CMK (cell line): ENCODE data around the gene SH3RF3.

Experiments
- DNase-seq: peaks from one replicate; pipeline ENCODE4 v3.0.0-alpha.2; 2010; ENCODE audit warnings: low read depth

Gene SH3RF3

DNA sequence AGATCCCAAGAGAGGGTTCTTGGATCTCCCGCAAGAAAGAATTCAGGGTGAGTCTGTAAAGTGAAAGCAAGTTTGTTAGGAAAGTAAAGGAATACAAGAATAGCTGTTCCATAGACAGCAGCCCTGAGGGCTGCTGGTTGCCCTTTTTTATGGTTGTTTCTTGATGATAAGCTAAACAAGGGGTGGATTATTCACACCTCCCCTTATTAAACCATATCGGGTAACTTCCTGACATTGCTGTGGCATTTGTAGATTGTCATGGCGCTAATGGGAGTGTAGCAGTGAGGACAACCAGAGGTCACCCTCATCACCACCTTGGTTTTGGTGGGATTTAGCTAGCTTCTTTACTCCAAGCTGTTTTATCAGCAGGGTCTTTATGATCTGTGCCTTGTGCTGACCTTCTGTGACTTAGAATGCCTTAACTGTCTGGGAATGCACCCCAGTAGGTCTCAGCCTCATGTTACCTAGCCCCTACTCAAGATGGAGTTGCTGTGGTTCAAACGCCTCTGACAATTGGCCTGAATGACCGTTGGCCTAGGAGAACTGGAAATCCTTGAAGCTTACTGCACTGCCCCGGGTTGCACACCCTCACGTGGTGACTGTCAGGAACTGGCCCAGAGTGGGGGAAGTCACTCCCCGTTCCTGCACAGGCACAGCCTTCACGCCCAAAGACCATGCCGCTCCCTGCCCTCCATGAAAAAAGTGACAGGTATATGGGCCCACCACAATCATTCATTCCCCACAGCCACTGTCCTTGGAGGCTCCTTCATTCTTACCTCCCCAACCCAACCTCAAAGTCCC, 347.8 kb downstream of the SH3RF3 start:
- no peak for DNase-seq

DNA sequence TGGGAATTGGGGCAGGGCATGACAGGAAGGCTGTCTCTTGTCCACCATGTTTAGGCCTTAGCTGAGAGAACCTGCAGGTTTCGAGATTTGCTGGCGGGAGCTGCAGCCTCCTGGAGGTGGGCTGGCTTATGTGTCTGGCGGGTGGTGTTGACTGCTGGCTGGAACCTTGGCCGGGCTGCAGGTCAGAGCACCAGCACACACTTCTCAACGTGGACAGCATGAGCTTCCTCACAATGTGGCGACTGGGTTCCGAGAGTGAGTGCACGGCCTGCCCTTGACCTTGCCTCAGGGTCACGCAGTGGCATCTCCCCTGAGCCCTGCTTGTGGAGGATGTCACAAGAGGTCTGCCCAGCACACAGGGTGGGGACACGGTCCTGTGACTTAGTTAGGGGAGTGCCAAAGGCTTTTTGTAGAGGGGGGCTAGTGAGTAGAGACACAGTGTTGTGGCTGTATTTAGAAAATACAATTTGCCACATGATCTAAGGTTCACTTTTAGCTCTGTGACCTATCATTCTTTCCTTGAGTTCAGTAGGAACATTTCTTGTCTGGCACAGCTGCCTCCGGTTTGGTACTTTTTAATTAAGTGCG, 350.0 kb downstream of the SH3RF3 start:
- no peak for DNase-seq

GRCh38 chr2:109479804-109480203, 350.8 kb downstream of the SH3RF3 start:
- no peak for DNase-seq

GRCh38 chr2:109480486-109481195, 351.6 kb downstream of the SH3RF3 start:
- DNase-seq, result no peak

DNA sequence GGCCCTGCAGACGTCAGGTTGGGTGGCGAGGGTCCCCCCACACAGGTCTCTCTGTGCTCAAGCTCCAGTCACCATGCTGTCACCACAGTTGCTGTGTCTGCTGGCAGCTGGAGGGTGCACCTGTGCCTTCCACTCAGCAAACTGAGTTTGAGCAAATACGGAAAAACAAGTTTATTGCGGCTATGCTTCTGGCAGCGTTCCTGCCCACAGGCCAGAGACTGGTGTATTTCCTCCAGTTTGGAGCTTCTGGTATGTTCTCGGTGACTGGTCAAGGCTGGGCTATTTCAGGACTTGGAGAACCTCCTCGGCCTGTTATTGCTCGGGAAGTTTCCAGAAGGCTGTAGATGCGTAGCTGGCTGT, 352.2 kb downstream of the SH3RF3 start:
- DNase-seq, result no peak

DNA sequence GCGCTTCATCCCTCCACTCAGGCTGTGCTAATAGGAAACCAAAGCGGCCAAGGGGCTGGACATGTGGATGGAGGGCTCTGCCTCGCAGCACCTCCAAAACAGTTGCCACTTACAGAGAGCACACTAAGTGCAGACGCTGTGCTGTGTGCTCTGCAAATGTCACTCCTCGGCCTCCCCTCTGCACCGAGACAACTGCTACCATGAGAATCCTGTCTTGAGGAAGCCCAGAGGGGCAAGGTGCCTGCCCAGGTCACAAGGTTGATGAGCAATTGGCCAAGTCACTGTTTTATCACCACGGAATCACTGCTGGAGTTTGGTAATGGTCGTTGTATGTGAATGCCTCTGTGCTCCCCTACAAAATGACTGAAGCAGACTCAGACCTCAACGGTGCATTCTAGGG, 352.6 kb downstream of the SH3RF3 start:
- DNase-seq, result no peak

- peak; percentile 40 for DNase-seq
Measured at GRCh38 chr2:109482361-109482861, 353.4 kb downstream of the SH3RF3 start.

GRCh38 chr2:109486711-109487535, 357.9 kb downstream of the SH3RF3 start:
- DNase-seq, result no peak

DNA sequence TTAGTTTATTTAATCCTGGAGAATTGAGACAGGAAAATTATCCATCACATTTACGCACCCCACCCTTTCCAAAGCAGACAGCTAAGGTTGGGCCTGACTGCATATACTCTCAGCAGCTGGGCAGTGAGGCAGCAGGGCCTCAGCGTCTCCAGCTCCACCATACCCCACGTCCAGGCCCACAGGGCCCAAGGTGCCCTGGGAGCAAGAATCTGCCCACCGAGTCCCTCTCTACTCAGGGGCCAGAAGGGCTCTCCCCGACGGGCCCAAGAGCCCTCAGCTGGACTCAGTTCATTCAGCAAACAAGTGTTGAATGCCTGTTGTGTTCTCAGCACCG, 358.5 kb downstream of the SH3RF3 start:
- no peak for DNase-seq

DNA sequence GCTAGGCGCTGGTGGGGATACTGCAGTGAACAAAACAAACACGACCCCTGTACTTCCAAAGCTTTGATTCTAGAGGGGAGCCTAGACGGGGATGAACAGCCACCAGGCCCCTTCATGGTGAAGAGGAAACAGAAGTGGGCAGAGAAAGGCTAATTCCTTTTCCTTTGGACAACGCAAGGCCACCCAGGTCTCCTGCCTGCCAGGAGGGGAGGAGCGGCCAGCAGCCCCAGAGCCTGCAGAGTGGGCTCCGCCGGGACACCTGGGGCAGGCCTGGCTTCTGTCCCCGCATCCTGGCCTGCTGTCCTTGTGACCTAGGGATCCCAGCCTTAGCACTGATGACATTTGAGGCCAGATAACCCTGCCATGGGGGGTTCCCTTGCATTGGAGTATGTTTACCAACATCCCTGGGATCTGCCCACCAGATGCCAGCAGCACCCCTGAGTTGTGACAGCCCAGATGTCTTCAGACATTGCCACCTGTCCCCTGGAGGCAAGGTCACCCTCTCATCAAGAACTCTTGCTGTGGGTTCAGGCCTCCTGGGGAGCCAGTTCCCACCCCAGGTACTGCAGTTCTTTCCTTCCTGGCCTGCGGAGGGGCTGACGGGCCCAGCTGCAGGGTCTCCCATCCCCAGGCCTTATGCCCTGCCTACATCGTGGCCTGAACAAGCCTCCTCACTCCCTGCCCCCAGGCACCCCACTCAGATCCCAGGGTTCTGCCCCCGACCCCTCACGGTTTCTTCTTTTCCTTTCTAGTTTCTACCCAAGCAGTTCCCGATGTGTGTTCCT, 359.1 kb downstream of the SH3RF3 start:
- no peak for DNase-seq

- no peak for DNase-seq
Measured at GRCh38 chr2:109489296-109489695, 360.3 kb downstream of the SH3RF3 start.

GRCh38 chr2:109493176-109493935, 364.4 kb downstream of the SH3RF3 start:
- DNase-seq, result no peak

GRCh38 chr2:109494351-109494750, 365.3 kb downstream of the SH3RF3 start:
- no peak for DNase-seq

DNA sequence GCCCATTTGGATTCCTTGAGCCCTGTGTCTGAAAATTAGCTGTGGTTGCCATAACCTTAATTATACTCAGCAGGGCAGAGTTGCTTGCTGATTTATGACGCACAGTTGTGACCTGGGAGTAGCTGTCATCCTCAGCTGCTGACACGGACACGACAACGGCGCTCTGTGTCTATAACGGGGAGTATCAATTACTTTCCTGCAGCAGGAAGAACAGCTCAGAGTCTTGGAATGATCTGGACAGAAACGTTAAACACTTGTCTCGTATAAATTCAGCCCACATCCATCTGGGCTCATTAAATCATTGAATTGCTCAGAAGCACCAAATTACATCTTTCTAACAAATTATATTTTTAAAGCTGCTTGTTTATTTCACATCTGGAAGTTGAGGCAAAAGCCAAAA, 368.5 kb downstream of the SH3RF3 start:
- no peak for DNase-seq

- no peak for DNase-seq
Measured at GRCh38 chr2:109497911-109498870, 369.2 kb downstream of the SH3RF3 start.

DNA sequence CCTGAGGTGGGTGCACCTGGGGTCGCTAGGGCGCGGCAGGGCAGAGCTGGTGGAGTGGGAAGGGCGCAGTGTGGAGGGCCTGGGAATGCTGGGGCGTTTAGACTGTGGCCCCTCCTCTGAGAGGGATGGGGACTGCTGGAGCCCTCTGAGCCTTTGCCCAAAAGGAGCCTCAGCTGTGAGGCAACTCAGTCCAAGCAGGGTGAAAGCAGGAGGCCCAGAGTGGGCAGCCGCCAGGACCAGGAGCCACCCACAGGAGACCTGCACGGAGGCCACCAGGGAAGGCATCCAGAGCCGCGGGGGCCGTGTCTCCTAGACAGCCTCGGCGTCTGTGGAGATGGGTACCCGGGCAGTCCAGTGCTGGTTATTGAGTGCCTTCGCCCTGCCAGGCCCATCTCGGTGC, 369.9 kb downstream of the SH3RF3 start:
- DNase-seq, result no peak

DNA sequence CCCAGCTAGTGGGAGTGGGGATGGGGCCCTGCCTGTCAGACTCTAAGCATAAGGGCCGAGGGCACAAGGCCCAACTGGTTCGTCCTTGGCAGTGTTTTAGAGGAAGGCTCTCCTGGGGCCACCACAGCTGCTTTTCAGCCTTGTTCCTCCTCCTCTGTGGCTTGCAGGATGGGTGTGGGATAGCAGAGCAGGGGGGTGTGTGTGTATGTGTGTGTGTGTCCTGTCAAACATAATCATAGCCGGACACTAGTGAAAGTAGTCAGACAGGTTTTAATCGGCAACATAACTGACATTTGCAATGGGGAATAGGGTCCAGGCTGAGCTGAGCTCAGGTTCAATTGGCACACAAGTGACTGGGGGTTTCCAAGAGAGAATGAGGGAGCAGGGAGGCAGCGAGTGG, 370.6 kb downstream of the SH3RF3 start:
- DNase-seq, result no peak

DNA sequence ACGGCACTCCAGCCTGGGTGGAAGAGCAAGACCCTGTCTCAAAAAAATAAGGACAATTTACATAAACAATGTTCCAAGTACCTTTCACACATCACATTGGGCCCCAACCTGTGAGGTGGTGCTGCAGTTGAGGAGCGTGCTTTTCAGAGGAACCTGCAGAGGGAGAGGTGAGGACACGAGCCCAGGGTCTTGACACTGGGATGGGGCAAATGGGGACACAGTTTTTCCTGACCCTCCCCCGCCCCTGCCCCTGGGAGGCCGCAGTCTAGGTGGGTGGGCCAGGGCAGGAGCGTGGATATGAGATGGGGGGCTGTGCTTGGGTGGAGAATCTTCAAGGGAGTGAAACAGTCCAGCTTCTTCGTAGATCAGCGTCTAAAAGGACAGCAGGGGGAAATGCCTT, 371.9 kb downstream of the SH3RF3 start:
- DNase-seq, result no peak

DNA sequence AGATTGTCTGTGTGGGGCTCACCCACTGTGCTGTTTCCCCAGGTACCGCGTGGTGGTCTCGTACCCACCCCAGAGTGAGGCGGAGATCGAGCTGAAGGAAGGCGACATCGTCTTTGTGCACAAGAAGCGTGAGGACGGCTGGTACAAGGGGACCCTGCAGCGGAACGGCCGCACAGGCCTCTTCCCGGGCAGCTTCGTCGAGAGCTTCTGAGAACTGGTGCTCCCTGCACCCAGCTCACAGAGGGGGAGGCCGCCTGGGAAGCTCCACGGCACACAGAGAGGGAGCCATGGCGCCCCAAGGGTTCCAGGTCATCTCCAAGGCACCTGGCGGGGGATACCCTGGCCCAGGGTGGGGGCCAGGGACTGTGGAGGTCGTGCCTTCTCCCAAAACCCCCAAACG, 372.5 kb downstream of the SH3RF3 start:
- no peak for DNase-seq

GRCh38 chr2:109503191-109503590, 374.2 kb downstream of the SH3RF3 start:
- no peak for DNase-seq
